GM18870 (cell line): Measurements from ENCODE around the gene VIPR2.

Source experiments
- ATAC-seq: cut with Tn5 transposase; IDR thresholded peaks from one replicate; pipeline ENCODE4 v1.9.1; 2021; ENCODE audit warnings: moderate library complexity; ENCODE audit not compliant: unreplicated experiment

Gene VIPR2

DNA sequence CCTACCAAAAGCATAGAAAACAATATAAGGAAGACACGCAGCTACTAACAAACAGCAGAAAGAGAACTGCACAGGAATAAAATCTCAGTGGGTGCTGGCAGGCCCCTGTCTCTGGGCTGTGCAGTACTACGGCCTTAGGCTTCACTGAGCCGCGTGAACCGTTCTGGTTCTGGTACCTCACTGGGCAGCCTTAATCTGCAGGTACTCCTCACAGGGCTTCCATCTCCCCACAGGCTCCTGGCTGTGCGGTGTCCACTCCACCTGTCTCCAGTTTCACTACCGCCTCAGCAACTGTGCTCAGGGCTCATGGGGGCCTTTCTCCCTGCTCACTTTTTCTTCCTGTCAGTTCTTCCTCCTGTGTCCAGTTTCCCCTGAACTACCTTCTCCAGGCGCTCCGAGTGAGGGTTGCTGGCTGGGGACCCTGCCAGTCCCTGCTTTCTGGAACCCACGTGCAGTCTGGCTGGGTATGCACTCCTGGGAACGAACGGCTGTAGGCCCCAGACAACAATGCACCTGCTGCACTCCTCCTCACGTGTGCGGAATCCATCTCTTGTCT is 75.7 kb downstream of the VIPR2 start:
- no peak for ATAC-seq

- no peak for ATAC-seq
These were observed 76.2 kb downstream of the VIPR2 start for GRCh38 chr7:159068488-159068811.

GRCh38 chr7:159067576-159068487 is 76.8 kb downstream of the VIPR2 start:
- no peak for ATAC-seq

DNA sequence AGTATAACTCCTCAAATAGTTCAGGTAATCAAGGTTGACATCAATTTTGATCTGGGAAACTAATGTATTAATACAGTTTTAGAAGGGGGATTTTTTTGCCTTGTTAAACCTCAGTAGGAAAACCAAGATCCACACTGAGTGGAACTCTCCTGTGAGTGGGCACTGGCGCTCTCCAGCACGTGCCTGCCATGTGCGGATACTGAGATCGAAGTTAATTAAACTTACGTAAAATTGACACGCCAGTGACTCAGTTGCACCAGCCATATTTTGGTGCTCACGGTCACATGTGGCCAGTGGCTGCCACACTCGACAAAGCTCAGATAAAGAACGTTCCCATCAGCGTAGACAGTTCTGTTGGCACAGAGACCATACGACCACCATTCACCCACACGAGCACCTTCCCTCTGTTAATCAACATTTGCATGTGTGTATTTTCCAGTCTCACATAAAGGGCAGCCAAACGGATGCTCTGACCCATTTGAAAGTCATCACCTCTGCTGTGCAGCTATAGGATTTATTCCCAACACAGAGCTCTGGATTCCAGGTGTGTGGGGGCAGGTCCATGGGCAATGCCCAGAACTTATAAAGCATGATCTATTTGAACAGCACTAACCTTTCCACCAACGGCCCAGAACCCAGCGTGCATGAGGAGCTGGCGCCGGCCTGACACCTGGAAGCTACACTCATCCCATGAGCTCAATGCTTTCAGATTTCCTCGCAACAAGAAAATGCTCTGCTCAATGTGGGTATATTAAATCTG is 77.7 kb downstream of the VIPR2 start:
- no peak for ATAC-seq

- ATAC-seq, result no peak
These were observed 78.7 kb downstream of the VIPR2 start for GRCh38 chr7:159065852-159066480.

DNA sequence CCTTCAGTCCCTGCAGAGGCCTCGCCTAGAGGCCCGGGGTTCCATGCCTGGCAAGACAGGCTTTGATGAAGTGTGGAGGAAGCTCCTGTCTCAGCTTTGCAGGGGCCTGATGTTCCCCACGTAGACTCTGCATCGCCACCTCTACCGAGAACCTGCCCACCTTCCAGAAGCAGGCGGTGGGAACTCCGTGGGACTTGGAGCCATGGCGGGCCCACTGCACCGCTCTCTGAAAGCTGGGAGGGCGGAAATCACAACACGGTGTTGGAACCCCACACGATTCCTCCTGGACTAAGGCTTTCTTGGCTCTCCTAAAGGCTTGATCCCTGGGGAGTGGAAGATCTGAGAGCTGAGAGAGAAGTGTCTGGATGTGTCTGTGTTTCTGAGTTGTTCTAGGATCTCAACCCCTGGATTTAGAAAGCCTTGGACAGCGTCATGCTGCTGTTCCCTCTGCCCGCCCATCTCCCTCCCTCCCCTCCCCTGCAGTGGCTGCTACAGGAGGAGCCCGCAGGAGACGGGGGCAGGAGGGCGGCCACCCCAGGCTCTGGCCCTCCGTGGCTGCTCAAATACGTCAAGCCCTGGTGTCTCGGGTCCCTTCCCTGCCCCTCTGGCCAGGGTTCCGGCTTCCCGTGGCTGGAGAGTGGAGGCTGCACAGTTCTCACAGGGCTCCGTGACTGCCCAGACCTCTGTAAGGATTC is 79.7 kb downstream of the VIPR2 start:
- no peak for ATAC-seq

DNA sequence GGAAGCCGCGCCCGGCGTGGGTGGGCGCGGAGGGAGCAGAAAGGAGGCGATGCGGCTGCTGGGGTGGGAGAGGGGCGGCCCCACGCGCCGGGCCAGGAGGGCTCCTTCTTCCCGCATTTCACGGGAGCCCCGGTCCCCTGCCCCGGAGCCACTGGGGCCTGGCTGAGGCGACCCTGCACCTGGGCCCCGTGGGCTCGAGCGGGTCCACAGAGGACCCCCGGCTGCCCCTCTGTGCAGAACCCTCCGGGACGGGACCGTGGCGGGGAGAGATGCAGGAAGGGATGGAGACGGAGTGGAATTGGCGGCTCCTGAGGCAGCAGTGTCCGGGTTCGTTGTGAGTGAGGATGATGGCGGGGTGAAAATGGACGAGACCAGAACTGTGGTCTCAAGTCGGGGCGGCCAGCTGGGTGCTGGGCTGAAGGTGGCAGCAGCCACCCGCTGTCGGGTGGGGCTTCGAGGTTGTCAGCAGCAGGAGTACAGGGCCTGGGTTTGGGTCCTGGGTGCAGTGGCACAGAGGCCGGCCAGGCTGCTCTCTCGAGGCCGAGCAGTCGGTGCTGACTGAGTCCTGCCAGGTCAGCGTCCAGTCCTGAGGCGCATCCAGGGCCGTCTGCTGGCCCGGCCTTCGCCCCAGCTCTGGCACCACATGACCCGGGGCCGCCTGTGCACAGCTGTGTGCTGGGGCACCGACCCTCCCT is 80.4 kb downstream of the VIPR2 start:
- ATAC-seq, result no peak

DNA sequence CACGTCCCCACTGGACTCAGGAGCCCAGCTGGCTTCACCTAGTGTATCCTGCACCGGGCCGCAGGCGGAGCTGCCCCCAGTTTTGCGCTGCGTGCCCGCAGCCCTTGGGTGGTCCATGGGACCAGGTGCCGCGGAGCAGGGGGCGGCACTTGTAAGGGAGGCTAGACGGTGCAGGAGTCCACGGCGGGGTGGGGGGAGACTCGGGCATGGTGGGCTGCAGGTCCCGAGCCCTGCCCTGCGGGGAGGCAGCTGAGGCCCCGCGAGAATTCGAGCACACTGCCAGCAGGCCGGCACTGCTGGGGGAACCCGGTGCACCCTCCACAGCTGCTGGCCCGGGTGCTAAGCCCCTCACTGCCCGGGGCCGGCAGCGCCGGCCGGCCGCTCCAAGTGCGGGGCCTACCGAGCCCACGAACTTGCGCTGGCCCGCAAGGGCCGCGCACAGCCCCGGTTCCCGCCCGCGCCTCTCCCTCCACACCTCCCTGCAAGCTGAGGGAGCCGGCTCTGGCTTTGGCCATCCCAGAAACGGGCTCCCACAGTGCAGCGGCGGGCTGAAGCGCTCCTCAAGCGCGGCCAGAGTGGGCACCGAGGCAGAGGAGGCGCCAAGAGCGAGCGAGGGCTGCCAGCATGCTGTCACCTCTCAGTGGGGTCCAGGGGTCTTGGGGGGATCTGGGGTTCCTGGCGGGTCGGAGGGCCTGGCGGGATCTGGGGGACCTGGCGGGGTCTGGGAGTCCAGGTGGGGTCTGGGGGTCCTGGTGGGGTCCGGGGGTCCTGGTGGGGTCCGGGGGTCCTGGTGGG is 81.4 kb downstream of the VIPR2 start:
- ATAC-seq, result no peak

- ATAC-seq, result no peak
These were observed 82.1 kb downstream of the VIPR2 start for GRCh38 chr7:159062569-159062968.

- ATAC-seq, result no peak
These were observed 82.9 kb downstream of the VIPR2 start for GRCh38 chr7:159061674-159062212.

GRCh38 chr7:159061209-159061608 is 83.5 kb downstream of the VIPR2 start:
- ATAC-seq, result no peak

GRCh38 chr7:159060440-159060839 is 84.2 kb downstream of the VIPR2 start:
- no peak for ATAC-seq

- ATAC-seq, result no peak
These were observed 85.0 kb downstream of the VIPR2 start for GRCh38 chr7:159059629-159060028.

DNA sequence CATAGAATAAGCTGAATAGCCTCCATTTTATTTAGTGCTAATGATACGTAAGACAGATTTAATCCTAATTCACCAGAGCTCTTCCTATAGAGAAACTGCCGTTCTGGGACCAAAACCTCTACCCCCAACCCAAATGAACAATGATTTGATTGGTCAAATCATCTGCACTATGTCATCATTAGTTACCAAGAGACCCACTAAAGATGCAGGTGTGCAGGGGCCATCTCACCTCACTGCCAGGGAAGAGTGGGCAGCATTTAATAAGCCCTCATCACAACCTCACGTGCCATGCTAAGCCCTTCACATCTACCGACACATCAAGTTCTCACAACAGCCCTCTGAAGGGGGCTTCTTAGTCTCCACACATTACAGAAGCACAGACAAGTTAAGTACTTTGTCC is 87.0 kb downstream of the VIPR2 start:
- ATAC-seq, result no peak

GRCh38 chr7:159056737-159057136 is 87.9 kb downstream of the VIPR2 start:
- no peak for ATAC-seq

DNA sequence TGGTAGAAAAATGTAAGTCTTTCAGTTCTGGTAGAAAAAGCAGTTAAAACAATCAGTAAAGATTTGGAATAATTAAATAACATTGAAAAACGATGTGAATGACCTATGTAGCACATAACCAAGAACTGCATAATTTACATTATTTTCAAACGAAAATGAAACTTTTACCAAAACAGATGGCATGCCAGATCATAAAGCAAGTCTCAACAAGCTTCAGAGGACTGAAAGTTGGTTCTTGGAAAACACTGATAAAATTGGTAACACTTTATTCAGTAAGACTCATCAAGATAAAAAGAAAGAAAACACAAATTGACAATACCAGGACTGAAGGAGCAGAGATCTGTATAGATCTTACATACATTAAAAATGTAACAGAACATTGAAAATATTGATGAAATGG is 92.8 kb downstream of the VIPR2 start:
- peak; percentile 78 for ATAC-seq

- no peak for ATAC-seq
These were observed 94.0 kb downstream of the VIPR2 start for GRCh38 chr7:159050704-159051103.

GRCh38 chr7:159049266-159050025 is 95.2 kb downstream of the VIPR2 start:
- ATAC-seq, result no peak
